Activated CD4-positive, alpha-beta T cell treated with anti-CD3 and anti-CD28 coated beads, Interleukin-2, amount 50 U/mL, for 4 hours (primary cell): ENCODE measurements around the gene LILRA5.
"Not testable (repeated sequence)": the region's sequence is repeated elsewhere in the genome, so short reads cannot be mapped to it uniquely, and the experiment has no call there.

ENCODE experiments used
- DNase-seq, 2 experiments: peaks; one replicate each; pipeline ENCODE4 v3.0.0-alpha.2; 2020

The LILRA5 gene

DNA sequence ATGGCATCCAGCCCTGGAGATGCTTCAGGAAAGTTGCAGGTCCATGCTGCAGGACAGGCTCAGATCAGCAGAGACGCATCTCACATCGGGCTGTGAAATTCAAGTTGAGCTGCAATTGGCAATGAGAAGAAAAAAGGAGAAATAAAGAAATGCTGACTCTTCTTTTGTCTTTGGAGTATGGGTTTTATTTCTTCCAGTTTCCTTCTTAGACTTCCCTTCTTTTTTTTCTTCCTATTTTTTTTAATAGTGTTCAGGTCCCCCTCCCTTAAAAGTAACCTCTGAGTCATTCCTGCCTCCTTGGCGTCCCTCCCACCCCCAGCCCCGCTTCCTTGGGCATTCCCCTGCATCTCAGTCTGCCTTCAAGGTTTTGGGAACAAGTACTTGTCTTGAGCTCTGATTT lies 41.4 kb downstream of the LILRA5 start:
- DNase-seq, result not testable (repeated sequence)

DNA sequence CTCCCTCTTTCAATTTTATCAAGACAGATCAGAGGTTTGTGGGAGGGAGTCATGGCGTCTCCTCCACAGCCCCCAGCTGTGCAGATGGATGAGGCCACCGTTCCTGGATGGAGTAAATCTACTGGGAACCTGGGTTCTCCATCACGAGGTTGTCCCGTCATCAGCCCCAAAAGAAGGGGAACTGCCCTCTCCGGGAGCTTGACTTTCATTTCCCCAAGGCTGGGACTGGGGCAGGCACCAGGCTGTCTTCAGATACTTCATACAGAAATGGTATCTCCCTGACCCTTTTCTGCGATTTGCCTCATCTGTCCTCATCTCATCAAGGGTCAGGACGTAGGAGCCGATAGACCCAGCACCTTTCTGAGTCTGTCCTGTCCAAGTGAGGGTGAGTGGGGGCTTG lies 41.9 kb downstream of the LILRA5 start:
- no peak for DNase-seq

GRCh38 chr19:54268936-54269335 lies 44.0 kb downstream of the LILRA5 start:
- DNase-seq, result no peak

DNA sequence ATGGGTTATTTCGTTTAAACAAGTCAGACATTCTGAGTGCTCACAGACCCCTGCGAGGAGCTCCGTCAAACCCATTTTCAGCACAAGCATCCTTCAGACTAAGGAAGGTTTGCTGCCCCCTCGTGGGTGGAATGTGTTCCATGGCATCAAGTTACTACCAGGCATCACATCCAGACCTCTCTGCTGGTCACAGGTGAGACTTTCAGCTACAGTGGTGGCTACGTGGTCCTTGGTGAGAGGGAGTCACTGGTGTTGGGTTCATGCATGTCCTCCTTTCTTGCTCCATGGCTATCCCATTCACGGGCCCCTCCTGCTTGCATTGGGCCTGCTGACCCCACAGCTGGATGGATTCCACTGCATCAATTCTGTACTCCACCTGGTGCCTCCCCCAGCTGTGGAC lies 46.8 kb downstream of the LILRA5 start:
- DNase-seq, result peak; percentile 52 to 60

DNA sequence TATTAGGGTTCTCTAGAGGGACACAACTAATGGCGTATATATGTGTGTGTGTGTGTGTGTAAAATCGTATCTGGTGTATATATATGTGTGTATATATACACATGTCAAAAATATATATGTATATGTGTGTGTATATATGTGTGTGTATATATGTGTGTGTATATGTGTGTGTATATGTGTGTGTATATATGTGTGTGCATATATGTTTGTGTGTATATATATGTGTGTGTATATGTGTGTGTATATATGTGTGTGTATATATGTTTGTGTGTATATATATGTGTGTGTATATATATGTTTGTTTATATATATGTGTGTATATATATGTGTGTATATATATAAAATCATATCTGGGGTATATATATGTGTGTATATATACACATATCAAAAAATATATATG lies 50.5 kb downstream of the LILRA5 start:
- DNase-seq, result no peak

DNA sequence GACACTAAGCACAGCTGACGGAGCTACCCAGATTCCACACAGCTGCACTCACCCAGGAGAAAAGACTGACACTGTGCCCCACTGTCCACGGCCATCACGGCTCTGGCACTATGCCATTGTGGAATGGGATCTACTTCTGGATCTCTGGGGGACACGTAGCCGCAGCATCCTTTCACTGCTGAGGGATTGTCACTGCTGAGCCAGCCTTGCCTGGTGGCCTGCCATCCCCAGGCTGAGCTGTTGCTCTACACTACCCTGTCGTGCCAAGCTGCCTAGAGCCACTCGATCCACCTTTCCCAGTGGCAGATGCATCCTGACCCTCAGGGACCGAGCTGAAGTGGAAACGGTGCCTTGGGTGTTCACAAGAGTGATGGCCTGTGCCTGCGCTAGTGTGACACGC lies 50.9 kb downstream of the LILRA5 start:
- DNase-seq, result no peak

DNA sequence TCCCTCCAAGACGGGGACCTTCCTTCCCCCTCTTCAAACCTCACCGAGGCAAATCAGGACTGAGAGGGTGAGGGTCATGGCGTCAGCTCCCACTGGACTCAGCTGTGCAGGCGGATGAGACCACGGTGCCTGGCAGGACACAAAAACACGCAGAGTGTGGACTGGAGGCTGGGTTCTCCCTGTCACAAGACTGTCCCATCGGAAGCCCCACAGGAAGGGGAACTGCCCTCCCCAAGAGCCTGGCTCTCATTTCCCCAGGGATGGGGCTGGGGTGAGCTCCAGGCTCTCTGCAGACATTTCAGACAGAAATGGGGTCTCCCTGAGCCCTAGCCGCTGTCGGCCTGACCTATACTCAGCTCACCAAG lies 55.9 kb downstream of the LILRA5 start, which contains the start of gene LILRB5:
Gene LILRB5, minus strand, starts transcription at position 158 of the 365 bp plus-strand sequence. Its CDS starts 80 bp downstream, at position 78.
- DNase-seq, result no peak
